H1 (cell line): ENCODE data around the gene ZNF333. TPM values are rescaled to one million over a fixed set of nuclear protein-coding genes. Genes with fewer than 3 reads are reported as not detected.

Experiments used
- CTCF ChIA-PET: fragments of 300-600 bp; sonication (Branson Sonifier 250); formaldehyde crosslinking; loops from one replicate; lab custom pipeline; 2021; ENCODE audit not compliant: partially characterized antibody; lab: Charles Lee
- POLR2A ChIA-PET: fragments of 300-600 bp; sonication (Branson Sonifier 250); formaldehyde crosslinking; loops from one replicate; lab custom pipeline; 2021; ENCODE audit warnings: inconsistent platforms; ENCODE audit not compliant: partially characterized antibody; lab: Charles Lee
- DNase-seq, 2 experiments: peaks; one replicate each; pipeline versions ENCODE4 v3.0.0 to v3.0.0-alpha.2; 2010 to 2022; ENCODE audit warnings: low spot score in 2 of 2, low read depth in 1 of 2, mixed read lengths in 1 of 2
- FAIRE-seq: peaks from 2 replicates; lab custom pipeline; 2011; peaks lifted over from hg19 to GRCh38; lab: Jason Lieb, UNC
- H2AFZ ChIP-seq: 2 replicates; pipeline ENCODE4 v1.8.1; 2012; ENCODE audit warnings: low read length, inconsistent platforms
- H2AK5ac ChIP-seq: 2 replicates; pipeline ENCODE4 v1.6.1; 2013; ENCODE audit warnings: low read depth, low read length
- H2BK120ac ChIP-seq: replicated peaks from 2 replicates; pipeline ENCODE3; 2013; ENCODE audit warnings: low read depth, low read length, inconsistent platforms
- H2BK12ac ChIP-seq: 2 replicates; pipeline ENCODE4 v1.6.1; 2013; ENCODE audit warnings: low read depth, low read length
- H2BK15ac ChIP-seq: 2 replicates; pipeline ENCODE4 v1.6.1; 2013; ENCODE audit warnings: low read length
- H2BK20ac ChIP-seq: 2 replicates; pipeline ENCODE4 v1.6.1; 2013; ENCODE audit warnings: low read length
- H2BK5ac ChIP-seq: 2 replicates; pipeline ENCODE4 v1.6.1; 2013; ENCODE audit warnings: low read depth, low read length
- H3K14ac ChIP-seq: 2 replicates; pipeline ENCODE4 v1.6.1; 2013; ENCODE audit warnings: inconsistent platforms; ENCODE audit not compliant: insufficient read length
- H3K18ac ChIP-seq: 2 replicates; pipeline ENCODE4 v1.6.1; 2013; ENCODE audit warnings: low read length; ENCODE audit errors: extremely low read depth
- H3K23ac ChIP-seq: 2 replicates; pipeline ENCODE4 v1.6.1; 2013; ENCODE audit warnings: inconsistent platforms; ENCODE audit not compliant: insufficient read length
- H3K23me2 ChIP-seq: 2 replicates; pipeline ENCODE4 v1.6.1; 2013; ENCODE audit warnings: low read depth, low read length
- H3K27ac ChIP-seq: 2 replicates; pipeline ENCODE4 v1.6.1; 2011; ENCODE audit warnings: low read depth, low read length, inconsistent platforms
- H3K27me3 ChIP-seq, 4 experiments: replicated peaks in 1 of 4; 1 replicate in 1 of 4; 2 replicates in 3 of 4; pipeline versions ENCODE4 v1.6.1 to v1.8.1; 2011 to 2013; ENCODE audit warnings: low read length in 3 of 4, mild to moderate bottlenecking in 3 of 4, inconsistent platforms in 2 of 4, mixed read lengths in 2 of 4, moderate library complexity in 1 of 4; ENCODE audit not compliant: control insufficient read depth in 3 of 4, insufficient read depth in 3 of 4; ENCODE audit errors: extremely low read depth in 1 of 4
- H3K36me3 ChIP-seq, 4 experiments: 2 replicates each; pipeline versions ENCODE4 v1.6.1 to v1.8.1; 2011 to 2013; ENCODE audit warnings: mild to moderate bottlenecking in 4 of 4, low read length in 3 of 4, moderate library complexity in 2 of 4, control low read depth in 1 of 4, inconsistent platforms in 1 of 4; ENCODE audit not compliant: insufficient read depth in 4 of 4, control insufficient read depth in 2 of 4
- H3K4ac ChIP-seq: replicated peaks from 2 replicates; pipeline ENCODE3; 2013; ENCODE audit warnings: low read length, low read depth, mixed read lengths, inconsistent platforms; ENCODE audit not compliant: insufficient read length
- H3K4me1 ChIP-seq, 4 experiments: replicated peaks in 1 of 4; 1 replicate in 1 of 4; 2 replicates in 3 of 4; pipeline versions ENCODE4 v1.6.1 to v1.8.1; 2011 to 2013; ENCODE audit warnings: low read length in 3 of 4, inconsistent platforms in 2 of 4, mixed read lengths in 1 of 4; ENCODE audit not compliant: insufficient read depth in 4 of 4, control insufficient read depth in 3 of 4
- H3K4me2 ChIP-seq, 2 experiments: 2 replicates each; pipeline versions ENCODE4 v1.6.1 to v1.8.1; 2011 to 2013; ENCODE audit warnings: low read depth in 2 of 2, low read length in 2 of 2, control low read depth in 1 of 2, inconsistent platforms in 1 of 2, mild to moderate bottlenecking in 1 of 2; ENCODE audit not compliant: insufficient read depth in 1 of 2
- H3K4me3 ChIP-seq, 4 experiments: fragments of 200-600, 300-600 bp in 1 of 4; sonication (generic), shearing (Covaris generic), sonication (Bioruptor Twin) in 1 of 4; 2 replicates each; pipeline versions ENCODE4 v1.5.1 to v1.8.1; 2011 to 2016; ENCODE audit warnings: low read length in 4 of 4, low read depth in 3 of 4, control low read depth in 2 of 4, inconsistent platforms in 2 of 4, mild to moderate bottlenecking in 2 of 4, mixed read lengths in 1 of 4, moderate library complexity in 1 of 4; ENCODE audit not compliant: insufficient read depth in 2 of 4; ENCODE audit errors: extremely low read depth in 1 of 4
- H3K56ac ChIP-seq: replicated peaks from 2 replicates; pipeline ENCODE3; 2013; ENCODE audit warnings: low read depth, mild to moderate bottlenecking, mixed read lengths, low read length, inconsistent platforms; ENCODE audit not compliant: insufficient read length
- H3K79me1 ChIP-seq: 2 replicates; pipeline ENCODE4 v1.6.1; 2013; ENCODE audit warnings: low read depth, low read length, control low read depth
- H3K79me2 ChIP-seq, 2 experiments: 2 replicates each; pipeline versions ENCODE4 v1.6.1 to v1.8.1; 2012 to 2013; ENCODE audit warnings: low read length in 2 of 2, mild to moderate bottlenecking in 2 of 2, inconsistent platforms in 1 of 2; ENCODE audit not compliant: insufficient read depth in 2 of 2, control insufficient read depth in 1 of 2
- H3K9ac ChIP-seq, 4 experiments: replicated peaks in 1 of 4; 1 replicate in 1 of 4; 2 replicates in 3 of 4; pipeline versions ENCODE4 v1.6.1 to v1.8.1; 2011 to 2013; ENCODE audit warnings: low read depth in 3 of 4, low read length in 3 of 4, control low read depth in 2 of 4, mild to moderate bottlenecking in 2 of 4, moderate library complexity in 2 of 4, inconsistent platforms in 1 of 4; ENCODE audit errors: extremely low read depth in 1 of 4
- H3K9me3 ChIP-seq, 2 experiments: 2 replicates each; pipeline versions ENCODE4 v1.6.1 to v1.8.1; 2012 to 2013; ENCODE audit warnings: mild to moderate bottlenecking in 2 of 2, moderate library complexity in 2 of 2, control low read depth in 1 of 2, inconsistent platforms in 1 of 2, low read depth in 1 of 2, low read length in 1 of 2, mixed read lengths in 1 of 2; ENCODE audit not compliant: insufficient read depth in 2 of 2
- H4K20me1 ChIP-seq, 2 experiments: replicated peaks in 1 of 2; 2 replicates each; pipeline versions ENCODE3 to v1.8.1; 2011 to 2013; ENCODE audit warnings: inconsistent platforms in 2 of 2, low read length in 2 of 2, mild to moderate bottlenecking in 1 of 2; ENCODE audit not compliant: insufficient read depth in 2 of 2, control insufficient read depth in 1 of 2
- H4K5ac ChIP-seq: 2 replicates; pipeline ENCODE4 v1.6.1; 2013; ENCODE audit warnings: low read length, low read depth, mixed read lengths, inconsistent platforms; ENCODE audit not compliant: insufficient read length
- H4K8ac ChIP-seq: 2 replicates; pipeline ENCODE4 v1.8.0; 2013; ENCODE audit warnings: mild to moderate bottlenecking, moderate library complexity, low read length, inconsistent platforms; ENCODE audit not compliant: insufficient read depth; ENCODE audit errors: extremely low read depth
- H4K91ac ChIP-seq: replicated peaks from 2 replicates; pipeline ENCODE3; 2013; ENCODE audit warnings: low read length, mixed read lengths, inconsistent platforms; ENCODE audit not compliant: insufficient read length
- JUND ChIP-seq: IDR thresholded peaks from 2 replicates; pipeline ENCODE4 v1.6.1; 2011; ENCODE audit warnings: mild to moderate bottlenecking, improper control_type of control experiment, low read length
- KDM1A ChIP-seq: fragments of 200-600, 300-600 bp; sonication (generic); IDR thresholded peaks from 2 replicates; pipeline ENCODE4 v1.7.1; 2016; ENCODE audit warnings: mild to moderate bottlenecking, low read length, borderline replicate concordance
- SIX5 ChIP-seq: IDR thresholded peaks from 2 replicates; pipeline ENCODE4 v1.6.1; 2011; ENCODE audit warnings: mild to moderate bottlenecking, low read depth, low read length
- WGBS, 2 experiments: shearing (Covaris generic) in 1 of 2; methylation state at CpG; one replicate each; pipeline versions ENCODE4 v1.1.6 to v1.1.7; 2013 to 2015; ENCODE audit warnings: low lambda C conversion rate in 2 of 2, mixed read lengths in 2 of 2, inconsistent platforms in 1 of 2, low coverage in 1 of 2, missing lambda C conversion rate in 1 of 2; ENCODE audit not compliant: insufficient replicate concordance in 2 of 2, insufficient coverage in 1 of 2, insufficient read length in 1 of 2; ENCODE audit errors: extremely low coverage in 1 of 2, missing lambda C conversion rate in 1 of 2; 5-methylcytosine and 5-hydroxymethylcytosine counted together
- polyA plus RNA-seq, 7 experiments: library from polyadenylated mRNA; depleted of rRNA in 3 of 7; stranded (reverse) in 5 of 7; unstranded in 2 of 7; fragments of >200 nt in 5 of 7; fragments of 200-250 nt in 2 of 7; gene quantifications; 1 replicate in 5 of 7; 2 replicates in 1 of 7; 4 replicates in 1 of 7; pipeline versions ENCODE4 v1.2.1 to v1.2.3, GENCODE V29; 2011 to 2013; ENCODE audit warnings: missing spikeins in 2 of 7, mixed read lengths in 2 of 7
- total RNA-seq: library from RNA; stranded (reverse); fragmentation: NEBNext Ultra II Directional; extraction: Animal tissue kit (Norgen Biotek cat#: 25700); gene quantifications from 2 replicates; pipeline ENCODE4 v1.2.1, GENCODE V29; 2021

Gene ZNF333
- total and polyA plus RNA-seq, 2 of the 8 experiments (the other 6 are each of a cell fraction or from before 2014, with no cell fraction given): 7.3 to 8.4 TPM

DNA sequence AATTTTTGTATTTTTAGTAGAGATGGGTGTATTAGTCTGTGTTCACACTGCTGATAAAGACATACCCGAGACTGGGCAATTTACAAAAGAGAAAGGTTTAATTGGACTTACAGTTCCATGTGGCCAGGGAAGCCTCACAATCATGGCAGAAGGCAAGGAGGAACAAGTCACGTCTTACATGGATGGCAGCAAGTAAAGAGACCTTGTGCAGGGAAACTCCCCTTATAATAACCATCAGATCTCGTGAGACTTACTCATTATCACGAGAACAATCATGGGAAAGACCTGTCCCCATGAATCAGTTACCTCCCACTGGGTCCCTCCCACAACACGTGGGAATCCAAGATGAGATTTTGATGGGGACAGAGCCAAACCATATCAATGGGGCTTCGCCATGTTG lies 14.6 kb downstream of the ZNF333 start:
- H3K23me2 ChIP-seq: no peaks in the 10 kb centered on the region
- ChIA-PET POLR2A (no interaction called here), CTCF (no interaction called here)
- H3K4me1 ChIP-seq: no peaks in the 10 kb centered on the region
- no peak overlapping the region for H2AK5ac ChIP-seq
- no peaks in the 10 kb centered on the region for H3K27me3 ChIP-seq
- no peak overlapping the region for H3K4me3 ChIP-seq
- no peak overlapping the region for H3K56ac ChIP-seq
- H3K4me2 ChIP-seq: no peak overlapping the region
- H4K20me1 ChIP-seq: no peaks in the 10 kb centered on the region
- H2BK120ac ChIP-seq: no peak overlapping the region
- no peak overlapping the region for H4K8ac ChIP-seq
- no peak overlapping the region for H4K5ac ChIP-seq
- no peak overlapping the region for H2BK5ac ChIP-seq
- no peak overlapping the region for H3K23ac ChIP-seq
- H2BK12ac ChIP-seq: no peak overlapping the region
- H3K18ac ChIP-seq: no peak overlapping the region
- no peaks in the 10 kb centered on the region for H3K79me1 ChIP-seq
- no peaks in the 10 kb centered on the region for H3K9me3 ChIP-seq
- H2AFZ ChIP-seq: no peak overlapping the region
- DNase-seq (no peak), FAIRE-seq (no peak)
- 84% methylated on average over 6 of the region's 6 CpGs; no CpG with 5 or more reads in 1 of the 2 experiments for WGBS, 2 experiments
- no peak overlapping the region for H2BK20ac ChIP-seq
- H3K4ac ChIP-seq: no peak overlapping the region
- H3K9ac ChIP-seq: no peak overlapping the region
- H2BK15ac ChIP-seq: no peak overlapping the region
- no peaks in the 10 kb centered on the region for H3K79me2 ChIP-seq
- H3K27ac ChIP-seq: no peak overlapping the region
- no peak overlapping the region for H3K14ac ChIP-seq
- peaks cover 2 to 23% (median 9%) of the 10 kb centered on the region in 4 experiments; a peak in 5 of 8 replicates for H3K36me3 ChIP-seq
- H4K91ac ChIP-seq: no peak overlapping the region
- no peak for TF ChIP-seq JUND
- no peak for TF ChIP-seq SIX5
- no peak for TF ChIP-seq KDM1A
